ENCODE results near the gene EFNA5.

EFNA5 gene

DNA sequence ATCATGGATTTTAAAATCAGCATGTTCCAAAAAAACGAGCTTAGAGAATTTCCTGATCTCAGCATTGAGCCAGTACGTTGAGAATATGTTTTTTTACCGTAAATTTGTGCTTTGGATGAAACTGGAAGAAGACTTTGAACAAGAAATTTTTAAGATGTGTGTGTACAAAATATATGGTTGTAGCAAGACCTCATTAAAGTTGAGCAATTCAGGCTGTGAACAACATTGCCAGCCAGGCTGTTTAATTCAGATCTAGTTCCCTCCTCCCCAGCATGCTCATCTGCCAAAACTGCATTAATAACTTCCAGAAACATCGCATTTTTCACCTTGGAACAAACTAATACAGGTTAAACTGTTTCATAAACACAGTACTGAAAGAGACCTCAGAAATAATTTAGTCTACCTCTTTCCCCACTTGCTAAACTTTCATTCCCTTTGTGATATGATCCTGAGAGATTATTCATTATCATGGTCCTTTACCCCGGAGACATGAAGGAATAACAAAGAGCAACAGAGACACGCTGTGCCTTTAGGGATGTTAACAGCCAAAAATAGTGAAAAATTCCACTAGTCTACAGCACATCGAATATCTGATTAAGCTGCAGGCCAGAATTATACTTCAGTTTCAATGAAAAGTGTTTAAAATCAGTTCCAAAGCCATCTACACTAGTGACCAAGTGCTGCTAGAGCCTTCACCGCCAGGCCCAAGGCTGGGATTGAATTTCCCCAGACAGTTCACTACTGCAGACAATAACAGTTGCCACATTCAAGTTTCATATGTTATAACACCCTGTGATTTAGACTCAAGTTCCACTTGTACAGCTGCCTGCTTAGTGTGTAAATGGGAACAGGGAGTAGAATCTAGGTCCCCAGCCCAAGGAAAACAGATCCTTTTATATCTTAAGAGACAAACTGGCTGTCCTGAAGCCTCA is 89.6 kb downstream of the EFNA5 start:
- ATAC-seq (no peak), DNase-seq (ENCODE audit: low spot score in 2 of 2) (no peak)
- no peak overlapping the region for H3K4me3 Mint-ChIP-seq
- no peaks in the 10 kb centered on the region for H3K36me3 Mint-ChIP-seq
- no peak overlapping the region for H3K27ac Mint-ChIP-seq
- no peaks in the 10 kb centered on the region for H3K4me1 Mint-ChIP-seq
- H3K9me3 Mint-ChIP-seq = no peaks in the 10 kb centered on the region

DNA sequence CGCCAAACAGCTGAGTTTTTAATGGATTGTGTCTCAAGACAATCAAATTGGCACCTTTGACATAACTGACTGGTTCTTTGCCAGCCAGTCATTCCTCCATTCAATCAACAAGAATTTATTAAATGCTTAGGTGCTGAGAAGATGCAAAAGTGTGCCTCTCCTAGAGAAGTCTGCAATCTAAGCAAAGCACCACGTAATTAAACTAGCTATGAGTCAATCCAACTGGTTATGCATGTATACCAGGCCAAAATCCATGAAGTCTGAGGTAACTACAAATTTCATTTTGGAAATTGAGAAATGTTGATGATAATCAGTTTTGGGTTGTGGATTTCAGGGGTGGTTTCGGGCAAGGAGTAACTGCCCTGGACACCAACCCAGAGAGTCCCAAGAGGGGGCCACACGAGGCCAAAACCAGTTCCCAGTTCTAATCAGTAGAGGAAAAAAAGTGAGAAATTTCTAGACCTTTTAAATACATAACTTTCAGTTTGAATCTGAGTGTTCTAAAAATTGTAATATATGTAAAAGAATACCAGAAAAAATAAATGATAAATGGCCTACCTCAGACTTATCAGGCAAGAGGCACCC is 92.6 kb downstream of the EFNA5 start:
- Mint-ChIP-seq H3K27ac (no peak overlapping the region), H3K36me3 (no peaks in the 10 kb centered on the region), H3K9me3 (no peaks in the 10 kb centered on the region), H3K4me1 (no peaks in the 10 kb centered on the region), H3K4me3 (no peak overlapping the region)
- DNase-seq (ENCODE audit: low spot score in 2 of 2) (no peak), ATAC-seq (no peak)

DNA sequence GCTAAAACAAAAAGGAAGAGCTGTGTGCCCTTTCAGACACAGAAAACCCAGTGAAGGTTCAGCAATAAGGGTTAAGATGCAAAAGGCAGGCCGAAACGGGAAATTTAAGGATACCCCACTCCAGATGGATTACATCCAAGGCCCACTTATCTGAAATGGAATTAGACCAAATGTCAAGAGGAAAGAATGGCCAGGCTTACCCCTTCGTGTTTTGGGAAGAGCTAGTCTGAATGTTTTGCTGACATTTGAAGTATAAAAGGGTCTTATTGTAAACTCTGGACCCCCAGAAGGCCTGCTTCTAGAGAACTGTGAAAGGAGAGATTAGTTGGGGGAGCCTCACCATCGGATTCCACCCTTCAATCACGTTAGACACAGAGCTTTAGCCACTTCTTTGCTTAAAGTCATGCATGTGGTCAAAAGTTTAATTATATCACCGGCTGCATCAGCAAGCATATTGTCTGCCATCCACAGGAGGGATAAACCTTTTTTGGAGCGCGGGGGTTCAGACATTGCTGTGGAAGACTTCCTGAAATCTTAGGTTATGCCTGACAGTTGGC is 93.3 kb downstream of the EFNA5 start:
- H3K4me1 Mint-ChIP-seq = no peaks in the 10 kb centered on the region

DNA sequence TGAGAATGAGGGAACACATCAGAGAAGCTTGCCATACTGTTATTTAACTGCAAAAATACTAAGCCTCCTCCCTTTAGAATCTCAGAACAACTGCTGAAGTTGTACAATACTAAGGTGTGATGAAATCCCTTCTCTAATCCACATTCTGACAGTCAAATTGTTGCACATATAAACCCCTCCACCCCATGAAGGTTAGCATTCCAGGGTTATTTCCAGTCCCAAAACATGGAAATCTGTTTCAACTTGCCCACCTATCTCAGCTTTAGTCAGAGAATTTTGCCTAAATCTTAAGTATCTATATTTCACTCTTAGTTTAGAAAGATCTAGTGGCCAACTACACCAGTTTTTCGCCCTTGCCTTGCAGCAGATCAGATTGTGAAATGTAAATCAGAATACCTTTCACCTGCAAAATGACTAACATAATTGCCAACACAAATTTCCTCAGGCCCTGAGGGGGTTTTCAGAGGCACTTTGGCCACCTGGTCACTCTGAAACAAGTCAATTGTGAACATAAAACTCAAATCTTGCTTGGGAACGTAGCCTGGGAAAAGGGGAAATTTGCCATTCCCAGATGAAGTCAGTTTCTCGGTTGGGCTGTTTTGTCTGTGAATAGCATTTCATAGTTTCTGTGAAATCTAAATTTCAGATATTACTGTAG is 93.9 kb downstream of the EFNA5 start:
- no peak for DNase-seq (ENCODE audit: low spot score in 2 of 2)
- Mint-ChIP-seq H3K4me3 (no peak overlapping the region), H3K36me3 (no peaks in the 10 kb centered on the region), H3K4me1 (peaks cover 5% of the 10 kb centered on the region), H3K9me3 (no peaks in the 10 kb centered on the region), H3K27ac (no peak overlapping the region)
- ATAC-seq = no peak

More for the DNA sequence above, 93.3 kb downstream of the EFNA5 start:
- no peak overlapping the region for H3K4me3 Mint-ChIP-seq
- H3K27ac Mint-ChIP-seq = no peak overlapping the region
- no peaks in the 10 kb centered on the region for H3K9me3 Mint-ChIP-seq
- DNase-seq (ENCODE audit: low spot score in 2 of 2) (no peak), ATAC-seq (no peak)
- H3K36me3 Mint-ChIP-seq = no peaks in the 10 kb centered on the region

DNA sequence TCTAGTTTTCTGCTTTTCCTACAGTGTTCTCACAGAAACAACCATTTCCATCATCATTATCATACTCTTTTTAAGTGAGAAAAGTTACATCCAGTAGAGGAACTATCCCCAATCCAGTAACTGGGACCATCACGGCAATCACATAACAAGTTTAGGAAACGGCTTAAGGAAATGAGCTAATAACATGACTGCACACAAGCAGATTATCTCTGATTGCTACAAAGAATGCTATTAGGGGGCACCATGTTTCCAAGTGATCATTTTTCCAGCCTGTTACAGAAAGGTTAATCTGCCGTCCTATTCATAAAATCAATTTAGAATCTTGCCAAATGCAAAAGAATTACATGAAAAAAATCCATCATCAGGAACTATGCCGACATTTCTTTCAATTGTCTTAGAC is 94.6 kb downstream of the EFNA5 start:
- DNase-seq (ENCODE audit: low spot score in 2 of 2) (no peak), ATAC-seq (no peak)
- Mint-ChIP-seq H3K4me3 (no peak overlapping the region), H3K9me3 (no peaks in the 10 kb centered on the region), H3K27ac (no peak overlapping the region), H3K4me1 (peaks cover 8% of the 10 kb centered on the region), H3K36me3 (no peaks in the 10 kb centered on the region)

DNA sequence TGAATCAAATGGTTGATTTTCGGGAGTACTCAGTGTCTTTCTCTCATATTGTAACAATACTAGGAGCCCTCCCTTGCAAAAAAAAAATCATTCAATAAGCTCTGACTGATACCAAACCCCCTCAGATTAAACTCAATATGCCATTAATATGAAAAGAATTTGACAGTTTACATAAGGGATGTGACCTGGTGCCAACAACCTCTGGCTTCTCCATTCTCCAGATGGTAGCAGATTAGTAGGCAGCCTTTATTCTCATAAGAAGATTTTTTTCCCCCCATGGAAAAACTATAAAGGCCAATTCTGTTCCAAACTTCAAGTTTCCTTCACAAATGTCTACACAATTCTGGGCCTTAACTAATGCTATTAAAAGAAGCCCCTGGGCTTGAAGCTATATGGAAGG is 96.5 kb downstream of the EFNA5 start:
- Mint-ChIP-seq H3K36me3 (no peaks in the 10 kb centered on the region), H3K27ac (no peak overlapping the region), H3K4me1 (peaks cover 14% of the 10 kb centered on the region), H3K4me3 (no peak overlapping the region), H3K9me3 (no peaks in the 10 kb centered on the region)
- no peak for DNase-seq (ENCODE audit: low spot score in 2 of 2)
- no peak for ATAC-seq

DNA sequence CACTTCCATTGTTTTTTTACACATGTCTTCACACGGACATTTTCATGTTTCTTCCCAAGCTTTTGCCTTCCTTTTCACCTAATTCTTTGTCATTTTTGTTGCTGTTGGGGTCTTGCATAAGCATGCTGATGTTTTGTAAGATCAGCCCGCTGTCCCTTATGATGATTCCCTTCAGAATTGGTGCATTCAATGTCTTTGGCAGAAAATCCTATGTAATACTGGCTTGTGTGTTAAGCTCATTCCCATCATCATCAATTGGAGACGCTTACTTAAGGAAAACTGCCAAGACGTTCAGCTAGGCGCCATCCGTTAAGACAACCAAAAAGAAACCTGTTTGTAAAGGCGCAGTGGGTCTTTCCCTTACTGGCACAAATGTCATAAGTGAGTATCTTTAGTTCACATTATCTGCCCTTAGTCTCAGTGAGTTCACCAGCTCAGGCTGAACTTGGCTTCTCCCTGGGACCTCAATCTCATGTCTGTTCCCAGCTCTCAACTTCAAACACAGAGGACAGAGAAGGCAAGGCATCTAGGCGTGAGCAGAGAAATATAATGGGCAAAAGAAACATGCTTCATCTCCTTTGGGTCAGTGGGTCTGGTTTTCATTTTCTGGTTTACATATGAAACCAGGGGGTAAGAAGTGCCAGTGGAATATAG is 97.9 kb downstream of the EFNA5 start:
- ATAC-seq (no peak), DNase-seq (ENCODE audit: low spot score in 2 of 2) (no peak)
- Mint-ChIP-seq H3K27ac (no peak overlapping the region), H3K4me1 (peaks cover 14% of the 10 kb centered on the region), H3K36me3 (no peaks in the 10 kb centered on the region), H3K4me3 (no peak overlapping the region), H3K9me3 (no peaks in the 10 kb centered on the region)

DNA sequence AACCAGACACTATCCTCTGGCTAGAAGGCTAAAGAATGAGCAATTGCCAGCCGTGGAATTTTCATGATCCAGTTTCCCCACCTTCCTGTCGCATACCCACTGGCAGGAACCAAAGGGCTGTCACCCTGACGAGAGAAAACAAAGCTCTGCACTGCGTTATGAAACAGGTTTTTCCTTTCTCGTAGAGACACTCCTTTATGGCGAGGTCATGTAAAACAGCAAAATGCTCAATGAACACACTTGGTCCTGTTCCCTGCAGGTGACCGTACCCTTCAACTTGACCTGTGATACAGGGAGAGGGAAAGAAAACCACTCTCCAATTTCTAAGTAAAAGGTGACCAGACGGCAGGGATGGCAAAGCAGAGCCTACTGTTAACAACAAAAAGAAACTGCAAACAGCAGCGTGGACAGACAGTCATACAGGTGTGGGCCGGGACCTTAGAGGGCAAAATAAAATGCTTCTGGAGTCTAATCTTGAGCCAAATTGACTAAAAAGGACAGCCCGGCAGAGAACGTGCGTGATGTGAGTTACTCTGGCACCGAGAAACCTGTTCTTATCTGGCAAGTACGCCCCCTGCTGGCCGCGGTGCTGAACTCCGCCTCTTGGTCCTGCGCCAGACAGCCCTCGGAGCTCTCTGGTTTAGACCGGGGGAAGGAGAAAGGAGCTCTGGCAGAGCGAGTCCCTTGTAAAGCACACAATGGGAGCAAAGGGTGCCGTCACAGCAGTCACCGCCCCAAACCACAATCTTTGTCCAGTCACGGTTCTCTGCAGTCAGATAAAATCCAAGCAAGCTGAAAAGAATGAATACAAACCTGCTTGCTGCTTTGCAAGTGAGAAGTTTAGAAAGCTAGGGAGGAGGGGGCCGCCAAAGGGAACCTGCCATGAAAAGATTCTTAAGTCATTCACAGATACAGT is 98.9 kb downstream of the EFNA5 start:
- ATAC-seq (peak; percentile 87), DNase-seq (ENCODE audit: low spot score in 2 of 2) (peak; percentile 89 to 94)
- H3K27ac Mint-ChIP-seq = peak overlapping the region; percentile 79
- H3K36me3 Mint-ChIP-seq = no peaks in the 10 kb centered on the region
- H3K4me3 Mint-ChIP-seq = peak overlapping the region; percentile 70
- no peaks in the 10 kb centered on the region for H3K9me3 Mint-ChIP-seq
- H3K4me1 Mint-ChIP-seq = peaks cover 14% of the 10 kb centered on the region

DNA sequence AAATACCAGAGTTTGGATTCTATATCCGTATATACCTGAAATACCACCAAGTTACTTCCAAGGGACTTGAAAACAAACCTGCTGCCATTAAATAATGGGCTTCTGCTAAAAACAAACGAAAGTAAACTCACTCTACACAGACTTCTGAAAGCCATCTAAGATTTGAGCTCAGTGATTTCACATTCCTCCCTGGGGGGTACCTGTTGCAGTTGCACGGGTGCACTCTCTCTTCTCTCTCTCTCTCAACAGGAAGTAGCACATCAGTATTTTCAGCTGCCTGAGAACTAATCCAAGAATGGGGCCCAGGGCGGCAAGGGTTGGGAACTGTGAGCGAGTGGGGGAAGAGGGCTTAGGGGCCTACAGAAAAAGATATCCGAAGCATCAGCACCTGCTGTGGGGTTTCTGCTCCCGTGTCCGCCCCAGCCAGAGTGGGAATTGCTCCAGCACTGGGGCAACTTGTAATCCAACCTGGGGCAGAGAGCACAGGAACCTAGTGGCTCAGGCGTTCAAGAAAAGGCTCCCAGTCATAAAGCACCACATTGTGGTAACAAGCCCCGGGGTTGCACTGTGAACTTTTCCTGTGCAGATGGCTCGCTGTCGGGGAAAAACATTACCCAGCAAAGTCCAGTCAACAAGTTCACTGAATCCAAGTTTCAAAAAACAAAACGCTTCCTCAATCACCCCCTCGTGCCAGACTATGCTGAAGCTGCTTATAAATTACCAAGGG is 99.8 kb downstream of the EFNA5 start:
- peak overlapping the region; percentile 79 for H3K27ac Mint-ChIP-seq
- peak in 1 of 2 donors; percentile 72 for DNase-seq (ENCODE audit: low spot score in 2 of 2)
- ATAC-seq = peak; percentile 89
- H3K4me1 Mint-ChIP-seq = peaks cover 14% of the 10 kb centered on the region
- no peaks in the 10 kb centered on the region for H3K36me3 Mint-ChIP-seq
- peak overlapping the region; percentile 70 for H3K4me3 Mint-ChIP-seq
- no peaks in the 10 kb centered on the region for H3K9me3 Mint-ChIP-seq

DNA sequence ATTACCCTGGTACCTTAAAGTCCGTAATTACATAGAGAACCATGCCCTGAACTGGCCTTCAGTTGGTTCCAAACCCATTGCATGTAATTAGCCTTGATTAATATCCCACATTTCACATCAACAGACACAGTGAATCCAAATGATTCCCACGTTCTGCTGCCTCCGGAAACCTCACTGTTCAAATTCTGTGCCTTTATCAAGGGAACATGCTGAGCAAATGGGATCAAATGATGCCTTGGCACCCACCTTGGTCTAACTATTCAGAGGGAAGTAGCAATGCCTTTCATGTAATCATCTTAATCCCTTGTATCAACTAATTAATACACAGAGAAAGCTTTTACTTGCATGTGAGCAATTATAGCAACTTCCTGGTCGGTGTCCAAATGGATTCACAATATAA is 100.6 kb downstream of the EFNA5 start:
- DNase-seq (ENCODE audit: low spot score in 2 of 2) = no peak
- Mint-ChIP-seq H3K9me3 (no peaks in the 10 kb centered on the region), H3K4me3 (no peak overlapping the region), H3K27ac (no peak overlapping the region), H3K36me3 (no peaks in the 10 kb centered on the region), H3K4me1 (peaks cover 14% of the 10 kb centered on the region)
- no peak for ATAC-seq

DNA sequence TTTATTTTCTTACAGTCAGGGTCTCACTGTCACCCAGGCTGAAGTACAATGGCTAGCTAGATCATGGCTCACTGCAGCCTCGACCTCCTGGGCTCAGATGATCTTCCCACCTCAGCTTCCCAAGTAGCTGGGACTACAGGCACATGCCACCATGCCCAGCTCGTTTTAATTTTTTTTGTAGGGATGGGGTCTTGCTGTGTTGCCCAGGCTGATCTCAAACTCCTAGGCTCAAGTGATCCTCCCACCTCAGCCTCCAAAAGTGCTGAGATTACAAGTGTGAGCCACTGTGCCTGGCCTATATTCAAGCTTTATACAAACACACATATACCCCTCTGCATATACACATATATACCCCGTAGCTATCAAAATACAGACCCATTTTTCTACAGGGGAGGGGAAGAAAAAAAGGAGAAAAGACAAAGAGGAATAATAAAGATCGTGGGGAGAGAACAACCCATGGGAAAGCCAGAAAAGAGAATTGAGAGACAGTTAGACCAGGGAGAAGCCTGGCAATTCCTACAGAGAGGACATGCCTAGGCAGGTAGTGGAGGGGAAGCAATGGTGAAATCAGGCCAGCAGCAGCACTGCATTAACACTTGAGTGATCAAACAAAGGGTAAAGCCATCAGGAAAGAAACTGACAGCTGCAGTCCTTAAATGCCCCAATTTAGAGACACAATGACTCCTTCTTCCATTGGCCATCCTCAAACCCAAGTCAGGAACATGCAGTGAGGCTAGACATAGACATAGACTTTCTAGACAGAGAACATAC is 102.7 kb downstream of the EFNA5 start:
- Mint-ChIP-seq H3K4me1 (peaks cover 14% of the 10 kb centered on the region), H3K27ac (no peak overlapping the region), H3K4me3 (no peak overlapping the region), H3K36me3 (no peaks in the 10 kb centered on the region), H3K9me3 (no peaks in the 10 kb centered on the region)
- no peak for ATAC-seq
- DNase-seq (ENCODE audit: low spot score in 2 of 2) = no peak

DNA sequence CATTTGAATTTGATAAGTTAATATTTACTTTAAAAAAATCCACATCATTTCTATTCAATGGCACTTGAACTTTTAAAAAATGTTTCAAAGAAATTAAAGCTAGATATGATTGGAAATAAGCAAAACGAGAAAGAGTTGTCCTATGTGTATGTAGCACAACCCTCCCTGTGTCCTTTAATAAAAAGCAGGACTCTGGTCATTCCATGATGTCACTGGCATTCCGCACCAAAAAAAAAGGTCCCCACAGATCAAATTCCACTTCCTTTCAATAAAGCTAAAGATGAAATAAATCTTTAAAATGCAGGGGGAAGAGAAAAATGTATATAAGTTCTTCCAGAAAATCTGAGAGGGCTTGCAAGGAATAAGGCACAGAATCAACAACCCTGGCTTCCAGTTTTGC is 103.8 kb downstream of the EFNA5 start:
- no peak overlapping the region for H3K27ac Mint-ChIP-seq
- peaks cover 10% of the 10 kb centered on the region for H3K4me1 Mint-ChIP-seq
- ATAC-seq = no peak
- no peak overlapping the region for H3K4me3 Mint-ChIP-seq
- no peaks in the 10 kb centered on the region for H3K9me3 Mint-ChIP-seq
- no peaks in the 10 kb centered on the region for H3K36me3 Mint-ChIP-seq
- DNase-seq (ENCODE audit: low spot score in 2 of 2) = no peak
